ENCODE data around the gene PLK5.
"Not testable (repeated sequence)": the region's sequence is repeated elsewhere in the genome, so short reads cannot be mapped to it uniquely, and the experiment has no call there.

The PLK5 gene

DNA sequence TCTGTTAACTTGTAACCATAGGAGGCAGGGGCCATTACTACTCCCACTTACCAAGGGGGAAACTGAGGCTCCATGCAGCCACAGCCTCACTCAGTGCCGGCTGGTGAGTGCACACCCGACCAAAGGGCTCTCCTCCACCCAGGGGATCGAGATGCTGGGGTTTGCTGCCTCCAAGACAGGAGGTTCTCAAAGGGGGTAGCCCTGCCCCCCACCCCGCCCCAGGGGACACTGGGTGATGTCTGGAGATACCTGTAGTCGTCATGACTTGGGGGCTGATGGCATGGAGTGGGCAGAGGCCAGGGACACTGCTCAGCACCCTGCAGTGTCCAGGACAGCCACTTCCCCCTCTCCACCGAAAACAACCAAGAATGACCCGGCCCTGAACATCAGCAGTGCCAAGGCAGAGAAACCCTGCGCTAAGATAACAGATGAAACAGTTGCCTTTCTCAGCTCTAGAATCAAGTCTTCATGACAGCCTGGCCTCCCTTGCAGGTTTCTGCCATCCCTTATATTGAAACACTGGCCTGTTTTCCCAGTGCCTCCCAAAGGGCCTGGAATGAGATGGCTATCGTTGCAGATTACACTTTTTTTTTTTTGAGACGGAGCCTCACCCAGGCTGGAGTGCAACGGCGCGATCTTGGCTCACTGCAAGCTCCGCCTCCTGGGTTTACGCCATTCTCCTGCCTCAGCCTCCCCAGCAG lies 29.6 kb upstream of the PLK5 start:
- Histone ChIP-seq H3K9ac (ENCODE audit: low read length) (no peak overlapping the region), H3K9me3 (ENCODE audit: low read length) (no peaks in the 10 kb centered on the region), H3K36me3 (ENCODE audit: insufficient read depth, low read length) (no peaks in the 10 kb centered on the region), H3K4me3 (ENCODE audit: low read depth in 1 of 2, low read length in 2 of 2) (no peak overlapping the region), H3K27me3 (ENCODE audit: control insufficient read depth in 1 of 2, insufficient read depth in 2 of 2, low read length in 2 of 2) (peaks cover 5 to 39% of the 10 kb centered on the region in 2 donors), H3K27ac (ENCODE audit: low read depth, low read length) (no peak overlapping the region), H3K4me1 (ENCODE audit: insufficient read depth, low read length) (peaks cover 6% of the 10 kb centered on the region)

- Histone ChIP-seq H3K36me3 (ENCODE audit: insufficient read depth, low read length) (no peaks in the 10 kb centered on the region), H3K4me1 (ENCODE audit: insufficient read depth, low read length) (no peaks in the 10 kb centered on the region), H3K9me3 (ENCODE audit: low read length) (no peaks in the 10 kb centered on the region), H3K27me3 (ENCODE audit: control insufficient read depth in 1 of 2, insufficient read depth in 2 of 2, low read length in 2 of 2) (peaks cover 5 to 39% of the 10 kb centered on the region in 2 donors), H3K4me3 (ENCODE audit: low read depth in 1 of 2, low read length in 2 of 2) (no peak overlapping the region), H3K9ac (ENCODE audit: low read length) (no peak overlapping the region), H3K27ac (ENCODE audit: low read depth, low read length) (no peak overlapping the region)
Measured at GRCh38 chr19:1495051-1495798, 28.7 kb upstream of the PLK5 start.

GRCh38 chr19:1495799-1496713 lies 27.8 kb upstream of the PLK5 start:
- H3K4me1 ChIP-seq (ENCODE audit: insufficient read depth, low read length), result no peaks in the 10 kb centered on the region
- H3K27me3 ChIP-seq (ENCODE audit: control insufficient read depth in 1 of 2, insufficient read depth in 2 of 2, low read length in 2 of 2), result peaks cover 5 to 39% of the 10 kb centered on the region in 2 donors
- no peak overlapping the region for H3K4me3 ChIP-seq (ENCODE audit: low read depth in 1 of 2, low read length in 2 of 2)
- H3K9ac ChIP-seq (ENCODE audit: low read length), result no peak overlapping the region
- H3K9me3 ChIP-seq (ENCODE audit: low read length), result no peaks in the 10 kb centered on the region
- no peaks in the 10 kb centered on the region for H3K36me3 ChIP-seq (ENCODE audit: insufficient read depth, low read length)
- H3K27ac ChIP-seq (ENCODE audit: low read depth, low read length), result no peak overlapping the region

- Histone ChIP-seq H3K4me1 (ENCODE audit: insufficient read depth, low read length) (no peaks in the 10 kb centered on the region), H3K9ac (ENCODE audit: low read length) (no peak overlapping the region), H3K4me3 (ENCODE audit: low read depth in 1 of 2, low read length in 2 of 2) (no peak overlapping the region), H3K36me3 (ENCODE audit: insufficient read depth, low read length) (no peaks in the 10 kb centered on the region), H3K27ac (ENCODE audit: low read depth, low read length) (no peak overlapping the region), H3K9me3 (ENCODE audit: low read length) (no peaks in the 10 kb centered on the region), H3K27me3 (ENCODE audit: control insufficient read depth in 1 of 2, insufficient read depth in 2 of 2, low read length in 2 of 2) (peaks cover 5 to 32% of the 10 kb centered on the region in 2 donors)
Measured at GRCh38 chr19:1496714-1497577, 26.9 kb upstream of the PLK5 start.

DNA sequence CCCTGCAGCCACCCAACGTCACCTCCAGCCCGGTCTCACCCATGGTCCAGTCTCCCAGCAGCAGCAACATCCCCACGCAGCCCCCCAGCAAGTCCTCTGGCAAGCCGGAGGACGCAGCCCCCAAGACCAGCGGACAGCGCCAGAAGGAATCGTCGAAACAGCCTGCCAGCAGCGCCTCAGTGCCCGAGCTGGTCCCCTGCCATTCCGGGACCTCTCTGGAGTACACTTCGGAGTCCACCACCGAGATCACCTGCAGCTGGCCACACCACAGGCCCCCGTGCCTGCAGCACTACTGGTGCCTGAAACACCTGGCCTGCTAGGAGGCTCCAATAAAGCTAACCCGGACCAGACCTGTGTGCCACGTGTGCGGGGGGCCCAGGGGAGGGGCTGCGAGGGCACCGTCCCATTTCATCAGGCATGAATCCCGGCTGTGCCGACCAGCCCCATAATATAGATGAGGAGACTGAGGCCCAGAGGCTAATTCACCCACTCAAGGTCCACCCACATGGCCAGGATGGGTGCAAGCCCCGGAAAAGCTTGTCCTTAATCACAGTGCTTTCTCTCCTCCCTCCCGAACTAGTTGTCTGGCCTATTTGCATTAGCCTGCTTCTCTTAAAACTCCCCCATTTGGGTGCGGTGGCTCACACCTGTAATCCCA lies 26.2 kb upstream of the PLK5 start:
- no peak overlapping the region for H3K4me3 ChIP-seq (ENCODE audit: low read depth in 1 of 2, low read length in 2 of 2)
- no peak overlapping the region for H3K27ac ChIP-seq (ENCODE audit: low read depth, low read length)
- no peaks in the 10 kb centered on the region for H3K4me1 ChIP-seq (ENCODE audit: insufficient read depth, low read length)
- H3K36me3 ChIP-seq (ENCODE audit: insufficient read depth, low read length), result no peaks in the 10 kb centered on the region
- peaks cover 2 to 28% of the 10 kb centered on the region in 2 donors for H3K27me3 ChIP-seq (ENCODE audit: control insufficient read depth in 1 of 2, insufficient read depth in 2 of 2, low read length in 2 of 2)
- H3K9me3 ChIP-seq (ENCODE audit: low read length), result no peaks in the 10 kb centered on the region
- no peak overlapping the region for H3K9ac ChIP-seq (ENCODE audit: low read length)

- not testable (repeated sequence) for H3K36me3 ChIP-seq (ENCODE audit: insufficient read depth, low read length); H3K9me3 ChIP-seq (ENCODE audit: low read length); H3K4me3 ChIP-seq (ENCODE audit: low read depth in 1 of 2, low read length in 2 of 2); H3K9ac ChIP-seq (ENCODE audit: low read length); H3K27ac ChIP-seq (ENCODE audit: low read depth, low read length); H3K4me1 ChIP-seq (ENCODE audit: insufficient read depth, low read length)
- H3K27me3 ChIP-seq (ENCODE audit: control insufficient read depth in 1 of 2, insufficient read depth in 2 of 2, low read length in 2 of 2), result peaks cover 0 to 36% of the 10 kb centered on the region in 2 donors
Measured at GRCh38 chr19:1499231-1499630, 24.6 kb upstream of the PLK5 start.

DNA sequence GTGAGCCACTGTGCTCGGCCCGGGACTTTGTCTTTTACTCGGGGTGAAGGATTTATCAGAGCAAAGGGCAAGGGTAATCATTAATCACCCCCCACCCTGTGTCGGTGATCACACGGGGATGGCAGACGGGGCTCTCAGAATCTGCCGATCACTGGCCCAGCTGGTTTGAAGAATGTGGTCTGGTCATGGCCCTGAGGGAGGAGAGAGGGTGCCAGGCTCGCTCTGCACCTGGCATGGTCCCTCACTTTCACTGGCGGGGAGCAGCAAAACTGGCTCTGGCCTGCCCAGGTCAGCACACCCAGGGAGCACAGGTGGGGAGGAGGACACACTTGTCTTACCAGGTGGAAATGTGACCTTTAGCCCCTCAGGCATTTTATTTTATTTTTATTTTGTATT lies 22.7 kb upstream of the PLK5 start:
- Histone ChIP-seq H3K9ac (ENCODE audit: low read length) (no peak overlapping the region), H3K9me3 (ENCODE audit: low read length) (no peaks in the 10 kb centered on the region), H3K4me1 (ENCODE audit: insufficient read depth, low read length) (no peaks in the 10 kb centered on the region), H3K27ac (ENCODE audit: low read depth, low read length) (no peak overlapping the region), H3K36me3 (ENCODE audit: insufficient read depth, low read length) (no peaks in the 10 kb centered on the region), H3K27me3 (ENCODE audit: control insufficient read depth in 1 of 2, insufficient read depth in 2 of 2, low read length in 2 of 2) (peaks cover 0 to 32% of the 10 kb centered on the region in 2 donors), H3K4me3 (ENCODE audit: low read depth in 1 of 2, low read length in 2 of 2) (no peak overlapping the region)

GRCh38 chr19:1502433-1503088 lies 21.3 kb upstream of the PLK5 start:
- Histone ChIP-seq H3K4me3 (ENCODE audit: low read depth in 1 of 2, low read length in 2 of 2) (no peak overlapping the region), H3K4me1 (ENCODE audit: insufficient read depth, low read length) (peaks cover 4% of the 10 kb centered on the region), H3K9me3 (ENCODE audit: low read length) (no peaks in the 10 kb centered on the region), H3K27ac (ENCODE audit: low read depth, low read length) (no peak overlapping the region), H3K9ac (ENCODE audit: low read length) (no peak overlapping the region), H3K27me3 (ENCODE audit: control insufficient read depth in 1 of 2, insufficient read depth in 2 of 2, low read length in 2 of 2) (peaks cover 0 to 34% of the 10 kb centered on the region in 2 donors), H3K36me3 (ENCODE audit: insufficient read depth, low read length) (no peaks in the 10 kb centered on the region)

GRCh38 chr19:1503089-1503924 lies 20.6 kb upstream of the PLK5 start:
- Histone ChIP-seq H3K27me3 (ENCODE audit: control insufficient read depth in 1 of 2, insufficient read depth in 2 of 2, low read length in 2 of 2) (peaks cover 0 to 31% of the 10 kb centered on the region in 2 donors), H3K4me3 (ENCODE audit: low read depth in 1 of 2, low read length in 2 of 2) (no peak overlapping the region), H3K9ac (ENCODE audit: low read length) (no peak overlapping the region)

More at GRCh38 chr19:1503089-1503924, 20.6 kb upstream of the PLK5 start:
- Histone ChIP-seq H3K9me3 (ENCODE audit: low read length) (no peaks in the 10 kb centered on the region), H3K36me3 (ENCODE audit: insufficient read depth, low read length) (no peaks in the 10 kb centered on the region), H3K27ac (ENCODE audit: low read depth, low read length) (no peak overlapping the region), H3K4me1 (ENCODE audit: insufficient read depth, low read length) (peaks cover 5% of the 10 kb centered on the region)

All from muscle layer of colon (tissue), 2 donors.